Right ventricle myocardium inferior (tissue), 1 donor: ENCODE data around the gene IFNLR1. TPM values are rescaled to one million over a fixed set of nuclear protein-coding genes. Genes with fewer than 3 reads are reported as not detected.
"Not testable (repeated sequence)": the region's sequence is repeated elsewhere in the genome, so short reads cannot be mapped to it uniquely, and the experiment has no call there.

Source experiments
- ATAC-seq: fragments of 200-7000 bp; cut with Tn5 transposase; one replicate; pipeline ENCODE4 v1.9.1; 2020; ENCODE audit warnings: mild to moderate bottlenecking, moderate library complexity
- DNase-seq: peaks from one replicate; pipeline ENCODE4 v3.0.0; 2021; ENCODE audit errors: missing footprints
- intact Hi-C: fragments of 100-400 bp; cut with DNase I; formaldehyde crosslinking; loops from one replicate; pipeline ENCODE4 v1.11.0; 2022
- total RNA-seq: library from RNA; stranded (reverse); fragmentation: NEBNext Ultra II Directional; extraction: Animal tissue kit (Norgen Biotek cat#: 25700); gene quantifications from one replicate; pipeline ENCODE4 v1.2.1, GENCODE V29; 2021
- donor health status: DM: no; HTN: yes; CAD: no; lungs with severe emphysema.

IFNLR1 gene
- total RNA-seq, 1 donor from 2014 or later: 2.8 TPM

GRCh38 chr1:24207395-24207687 is 20.3 kb upstream of the IFNLR1 start:
- intact Hi-C loops: loop anchor here (10.0 kb wide), 1 partner anchor 107 kb away; the partner anchor contains the start of gene GRHL3
- not testable (repeated sequence) for ATAC-seq, DNase-seq

GRCh38 chr1:24206516-24207394 is 19.7 kb upstream of the IFNLR1 start:
- no peak for ATAC-seq
- no peak for DNase-seq
- intact Hi-C loops: loop anchor here (10.0 kb wide), 1 partner anchor 108 kb away; the partner anchor contains the start of gene GRHL3

- intact Hi-C loops: loop anchor here (10.0 kb wide), 1 partner anchor 109 kb away; the partner anchor contains the start of gene GRHL3
- no peak for ATAC-seq
- DNase-seq: no peak
Observed at GRCh38 chr1:24206083-24206464, 19.0 kb upstream of the IFNLR1 start.

GRCh38 chr1:24205345-24206082 is 18.4 kb upstream of the IFNLR1 start:
- DNase-seq (no peak), ATAC-seq (no peak)
- intact Hi-C loops: loop anchor here (10.0 kb wide), 1 partner anchor 109 kb away; the partner anchor contains the start of gene GRHL3

GRCh38 chr1:24204116-24204515 is 17.0 kb upstream of the IFNLR1 start:
- no peak for ATAC-seq
- no peak for DNase-seq
- intact Hi-C loops: loop anchor here (10.0 kb wide), 1 partner anchor 111 kb away; the partner anchor contains the start of gene GRHL3

- intact Hi-C loops: loop anchor here (10.0 kb wide), 1 partner anchor 111 kb away; the partner anchor contains the start of gene GRHL3
- DNase-seq (no peak), ATAC-seq (no peak)
Observed at GRCh38 chr1:24203404-24203803, 16.3 kb upstream of the IFNLR1 start.

- intact Hi-C loops: loop anchor here (1.0 to 10.0 kb wide), 2 partner anchors 112 to 188 kb away; partner anchors contain the start of gene GRHL3
- ATAC-seq: no peak
- DNase-seq: no peak
Observed at GRCh38 chr1:24202987-24203386, 15.9 kb upstream of the IFNLR1 start.

GRCh38 chr1:24202556-24202955 is 15.5 kb upstream of the IFNLR1 start:
- intact Hi-C loops: loop anchor here (1.0 to 10.0 kb wide), 2 partner anchors 112 to 189 kb away; partner anchors contain the start of gene GRHL3
- no peak for ATAC-seq
- no peak for DNase-seq

- DNase-seq: no peak
- peak; percentile 61 for ATAC-seq
- intact Hi-C loops: loop anchor here (1.0 to 10.0 kb wide), 2 partner anchors 113 to 189 kb away; partner anchors contain the start of gene GRHL3
Observed at GRCh38 chr1:24201941-24202440, 14.9 kb upstream of the IFNLR1 start.

GRCh38 chr1:24199291-24199900 is 12.3 kb upstream of the IFNLR1 start:
- intact Hi-C loops: loop anchor here (5.0 kb wide), 1 partner anchor 438 kb away; no protein-coding TSS in a partner anchor
- DNase-seq: no peak
- ATAC-seq: peak; percentile 77

GRCh38 chr1:24198766-24199165 is 11.7 kb upstream of the IFNLR1 start:
- intact Hi-C loops: loop anchor here (5.0 kb wide), 1 partner anchor 439 kb away; no protein-coding TSS in a partner anchor
- ATAC-seq: no peak
- no peak for DNase-seq

- intact Hi-C loops: loop anchor here (5.0 kb wide), 1 partner anchor 441 kb away; no protein-coding TSS in a partner anchor
- ATAC-seq (no peak), DNase-seq (no peak)
Observed at GRCh38 chr1:24195874-24196273, 8.8 kb upstream of the IFNLR1 start.

- intact Hi-C loops: loop anchor here (5.0 kb wide), 1 partner anchor 442 kb away; no protein-coding TSS in a partner anchor
- DNase-seq: no peak
- no peak for ATAC-seq
Observed at GRCh38 chr1:24195136-24195535, 8.0 kb upstream of the IFNLR1 start.

- no peak for ATAC-seq
- intact Hi-C loops: no loop called here
- DNase-seq: no peak
Observed at GRCh38 chr1:24193046-24193445, 6.0 kb upstream of the IFNLR1 start.

- DNase-seq (no peak), ATAC-seq (no peak)
- intact Hi-C loops: no loop called here
Observed at GRCh38 chr1:24191860-24192259, 4.8 kb upstream of the IFNLR1 start.

- intact Hi-C loops: no loop called here
- DNase-seq: no peak
Observed at GRCh38 chr1:24190983-24191461, 3.9 kb upstream of the IFNLR1 start.

GRCh38 chr1:24189528-24189927 is 2.4 kb upstream of the IFNLR1 start:
- ATAC-seq: no peak
- no peak for DNase-seq
- intact Hi-C loops: no loop called here

More at GRCh38 chr1:24190983-24191461, 3.9 kb upstream of the IFNLR1 start:
- ATAC-seq: no peak

- no peak for DNase-seq
- ATAC-seq: no peak
- intact Hi-C loops: no loop called here
Observed at GRCh38 chr1:24186711-24186992, 437 bp downstream of the IFNLR1 start.
